Measurements from ENCODE around the gene ARHGDIG.
A peak's percentile ranks its signal among the peaks of the same experiment; 100 is the strongest.
"Not testable (repeated sequence)": the region's sequence is repeated elsewhere in the genome, so short reads cannot be mapped to it uniquely, and the experiment has no call there.

Gene ARHGDIG

DNA sequence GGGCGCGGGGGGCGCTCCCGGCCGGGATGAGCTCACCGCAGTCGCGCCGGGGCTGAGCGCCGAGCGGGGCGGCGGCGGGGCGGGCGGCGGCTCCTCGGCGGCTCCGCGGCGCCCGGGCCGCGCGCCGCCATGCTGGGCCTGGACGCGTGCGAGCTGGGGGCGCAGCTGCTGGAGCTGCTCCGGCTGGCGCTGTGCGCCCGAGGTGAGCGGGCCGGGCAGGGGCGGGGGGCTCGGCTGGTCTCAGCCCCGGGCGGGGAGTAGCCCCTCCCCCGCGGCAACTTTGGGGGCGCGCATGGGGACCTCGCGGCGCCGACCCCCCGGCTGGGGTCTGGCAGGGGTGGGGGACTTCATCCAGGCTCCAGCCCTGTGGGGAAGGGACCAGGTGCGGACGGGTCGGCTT is at the start of gene ARHGDIG:
Gene ARHGDIG (plus strand): TSS at position 40 of the 400 bp plus-strand sequence. CDS start 90 bp downstream, at position 130.
- DNase-seq (ENCODE audit: low spot score): peak; percentile 67

DNA sequence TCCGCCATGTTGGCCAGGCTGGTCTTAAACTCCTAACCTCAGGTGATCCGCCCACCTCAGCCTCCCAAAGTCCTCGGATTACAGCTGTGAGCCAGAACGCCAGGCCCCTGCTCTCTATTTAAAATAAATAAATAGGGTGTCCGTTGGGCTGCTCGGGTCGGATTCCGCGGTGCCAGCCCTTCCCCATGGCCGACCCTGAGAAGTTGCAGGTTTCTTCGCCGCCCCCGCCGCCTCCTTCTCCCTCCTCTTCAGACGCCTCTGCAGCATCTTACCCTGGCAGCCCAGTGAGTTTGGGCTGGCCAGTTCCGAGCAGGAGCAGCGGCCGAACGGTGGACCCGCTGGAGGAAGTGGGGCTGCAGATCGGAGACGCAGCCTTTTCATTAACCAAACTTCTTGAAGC is 49.4 kb upstream of the ARHGDIG start:
- no peak for DNase-seq (ENCODE audit: low spot score)

DNA sequence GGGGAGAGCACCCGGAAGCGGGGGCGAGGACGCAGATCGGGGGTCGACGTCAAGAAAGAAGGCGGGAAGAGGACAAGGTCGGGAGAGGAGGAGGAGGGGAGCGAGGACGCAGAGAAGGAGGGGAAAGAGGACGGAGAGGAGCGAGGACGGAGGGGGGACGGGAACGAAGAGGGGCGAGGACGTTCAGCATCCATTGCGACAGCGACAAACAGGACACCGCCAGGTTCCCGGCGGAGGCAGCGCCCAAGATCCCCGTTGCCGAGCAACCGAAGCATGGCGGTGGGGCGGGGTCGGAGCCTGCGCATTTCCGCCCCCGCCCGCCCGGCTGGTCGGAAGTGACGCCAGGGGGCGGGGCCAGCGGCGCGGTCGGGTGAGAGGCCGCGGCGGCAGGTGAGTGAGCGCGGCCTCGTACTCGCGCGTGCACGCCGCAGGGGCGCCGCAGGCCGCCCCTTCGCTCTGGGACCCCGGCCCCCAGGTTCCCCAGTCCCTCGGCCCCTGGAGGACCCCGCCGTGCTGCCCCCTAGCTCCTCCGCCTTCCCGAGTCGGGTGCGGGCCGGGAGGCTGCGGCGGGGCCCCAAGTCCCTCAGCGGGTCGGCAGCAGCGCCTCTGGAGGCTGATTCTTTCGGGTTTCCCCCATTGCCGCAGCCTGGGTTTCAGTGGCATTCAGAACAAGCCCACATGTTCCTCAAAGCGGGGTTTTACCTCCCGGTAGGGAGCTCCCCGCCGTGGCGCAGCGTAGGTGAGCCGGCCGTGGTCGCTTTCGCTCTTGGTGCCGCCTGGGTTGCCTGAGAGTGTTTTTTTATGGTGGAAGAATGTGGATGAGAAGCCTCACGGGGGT is 45.7 kb upstream of the ARHGDIG start, which contains the start of gene FAM234A:
Gene FAM234A (plus strand): TSS at position 354 of the 838 bp plus-strand sequence. CDS start 19,593 bp downstream, outside the sequence.
- peak; percentile 98 for DNase-seq (ENCODE audit: low spot score)

DNA sequence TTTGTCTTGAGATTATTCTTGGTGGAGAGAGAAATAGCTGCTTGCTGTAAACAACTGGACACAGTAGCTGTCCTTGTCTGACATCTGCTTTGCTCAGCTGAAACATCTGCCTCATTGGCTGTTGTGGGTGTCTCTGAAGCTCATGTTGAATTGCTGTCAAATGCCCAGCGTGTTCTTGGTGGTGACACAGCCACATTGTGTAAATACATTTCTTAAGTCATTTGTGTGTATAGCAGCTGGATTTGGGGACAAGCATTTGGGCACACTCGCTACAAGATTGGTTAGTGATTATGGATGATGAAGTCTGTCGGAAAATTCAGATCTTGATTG is 40.5 kb upstream of the ARHGDIG start:
- DNase-seq (ENCODE audit: low spot score): no peak

DNA sequence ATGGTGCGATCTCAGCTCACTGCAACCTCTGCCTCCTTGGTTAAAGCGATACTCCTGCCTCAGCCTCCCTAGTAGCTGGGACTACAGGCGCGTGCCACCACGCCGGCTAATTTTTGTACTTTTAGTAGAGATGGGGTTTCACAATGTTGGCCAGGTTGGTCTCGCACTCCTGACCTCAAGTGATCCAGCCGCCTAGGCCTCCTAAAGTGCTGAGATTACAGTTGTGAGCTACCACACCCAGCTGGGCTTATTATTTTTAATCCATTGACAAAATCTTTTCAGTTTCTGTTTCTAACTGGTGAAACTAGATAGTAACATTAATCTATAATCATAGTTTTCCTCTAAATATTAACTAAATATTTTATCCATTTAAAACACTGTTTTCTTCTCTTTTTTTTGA is 39.8 kb upstream of the ARHGDIG start:
- DNase-seq (ENCODE audit: low spot score): no peak

DNA sequence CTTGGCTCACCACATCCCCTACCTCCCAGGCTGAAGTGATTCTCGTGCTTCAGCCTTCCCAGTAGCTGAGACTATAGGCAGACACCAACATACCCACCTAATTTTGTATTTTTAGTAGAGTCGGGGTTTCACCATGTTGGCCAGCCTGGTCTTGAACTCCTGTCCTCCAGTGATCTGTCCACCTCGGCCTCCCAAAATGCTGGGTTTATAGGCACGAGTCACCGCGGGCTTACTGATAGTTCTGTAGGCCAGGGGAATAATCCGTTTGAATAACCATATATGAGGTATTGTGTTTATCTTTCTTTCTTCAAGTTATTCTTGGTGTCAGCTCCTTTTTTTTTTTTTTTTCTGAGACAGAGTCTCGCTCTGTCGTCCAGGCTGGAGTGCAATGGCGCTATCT is 38.1 kb upstream of the ARHGDIG start:
- no peak for DNase-seq (ENCODE audit: low spot score)

DNA sequence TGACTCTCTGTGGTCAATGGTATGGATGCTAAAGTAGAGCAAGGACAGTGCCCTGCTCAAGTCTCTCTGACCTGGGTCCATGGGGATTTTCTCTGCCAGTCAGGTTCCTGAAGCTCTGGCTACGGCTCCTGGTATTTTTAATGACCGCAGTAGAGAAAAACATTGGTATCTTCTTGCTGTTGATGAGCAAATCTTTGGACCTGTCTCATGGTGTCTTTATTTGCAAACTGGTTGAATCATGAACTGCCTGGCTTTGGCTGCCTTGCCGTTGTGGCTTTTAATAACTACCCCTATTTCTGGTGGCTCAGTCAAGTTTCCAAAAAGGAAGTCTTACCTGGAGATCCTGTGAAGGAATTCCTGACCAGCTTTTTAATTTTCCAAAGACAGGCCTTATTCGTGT is 37.0 kb upstream of the ARHGDIG start:
- no peak for DNase-seq (ENCODE audit: low spot score)

DNA sequence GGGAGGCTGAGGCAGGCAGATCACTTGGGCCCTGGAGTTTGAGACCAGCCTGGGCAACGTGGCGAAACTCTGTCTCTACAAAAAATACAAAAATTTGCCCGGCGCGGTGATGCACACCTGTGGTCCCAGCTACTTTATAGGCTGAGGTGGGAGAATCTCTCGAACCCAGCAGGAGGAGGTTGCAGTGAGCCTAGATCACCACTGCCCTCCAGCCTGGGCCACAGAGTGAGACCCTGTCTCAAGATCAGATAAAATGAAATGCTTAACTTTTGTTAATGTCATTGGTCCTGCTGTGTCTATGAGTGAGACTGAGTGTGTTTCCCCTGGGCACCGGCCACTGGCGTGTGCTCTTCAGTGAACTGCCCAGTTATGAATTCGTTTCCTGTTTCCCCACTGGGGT is 35.3 kb upstream of the ARHGDIG start:
- no peak for DNase-seq (ENCODE audit: low spot score)

DNA sequence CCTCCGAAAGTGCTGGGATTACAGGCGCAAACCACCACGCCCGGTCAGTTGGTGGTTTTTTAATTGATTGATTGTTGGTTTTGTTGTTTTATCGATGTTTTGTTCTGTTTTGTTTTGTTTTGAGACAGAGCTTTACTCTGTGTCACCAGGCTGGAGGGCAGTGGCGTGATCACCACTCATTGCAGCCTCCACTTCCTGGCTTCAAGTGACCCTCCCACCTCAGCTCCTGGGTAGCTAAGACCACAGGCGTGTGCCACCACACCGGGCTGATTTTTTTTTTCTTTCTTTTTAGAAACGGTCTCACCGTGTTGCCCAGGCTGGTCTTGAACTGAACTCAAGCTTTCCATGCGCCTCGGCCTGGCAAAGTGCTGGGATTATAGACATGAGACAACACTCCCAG is 33.4 kb upstream of the ARHGDIG start:
- no peak for DNase-seq (ENCODE audit: low spot score)

DNA sequence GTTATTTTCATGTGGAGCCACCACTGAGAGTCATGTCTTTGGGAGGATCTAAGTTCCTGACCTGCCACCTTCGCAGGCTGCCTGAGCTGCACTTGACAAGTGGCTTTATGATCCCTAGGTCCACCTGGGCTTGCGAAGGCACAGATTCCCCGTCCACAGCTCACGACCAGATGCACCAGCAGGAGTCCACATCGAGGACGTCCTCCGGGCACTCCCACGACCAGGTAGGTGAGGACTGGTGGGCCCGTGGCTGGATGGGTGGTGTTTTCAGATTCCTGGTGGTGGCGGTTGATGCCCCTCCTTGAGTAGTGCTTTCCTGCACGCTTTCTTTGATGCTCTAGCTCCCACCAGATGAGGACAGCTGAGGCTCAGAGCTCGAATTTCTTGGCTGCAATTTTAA is 31.0 kb upstream of the ARHGDIG start:
- DNase-seq (ENCODE audit: low spot score): no peak

DNA sequence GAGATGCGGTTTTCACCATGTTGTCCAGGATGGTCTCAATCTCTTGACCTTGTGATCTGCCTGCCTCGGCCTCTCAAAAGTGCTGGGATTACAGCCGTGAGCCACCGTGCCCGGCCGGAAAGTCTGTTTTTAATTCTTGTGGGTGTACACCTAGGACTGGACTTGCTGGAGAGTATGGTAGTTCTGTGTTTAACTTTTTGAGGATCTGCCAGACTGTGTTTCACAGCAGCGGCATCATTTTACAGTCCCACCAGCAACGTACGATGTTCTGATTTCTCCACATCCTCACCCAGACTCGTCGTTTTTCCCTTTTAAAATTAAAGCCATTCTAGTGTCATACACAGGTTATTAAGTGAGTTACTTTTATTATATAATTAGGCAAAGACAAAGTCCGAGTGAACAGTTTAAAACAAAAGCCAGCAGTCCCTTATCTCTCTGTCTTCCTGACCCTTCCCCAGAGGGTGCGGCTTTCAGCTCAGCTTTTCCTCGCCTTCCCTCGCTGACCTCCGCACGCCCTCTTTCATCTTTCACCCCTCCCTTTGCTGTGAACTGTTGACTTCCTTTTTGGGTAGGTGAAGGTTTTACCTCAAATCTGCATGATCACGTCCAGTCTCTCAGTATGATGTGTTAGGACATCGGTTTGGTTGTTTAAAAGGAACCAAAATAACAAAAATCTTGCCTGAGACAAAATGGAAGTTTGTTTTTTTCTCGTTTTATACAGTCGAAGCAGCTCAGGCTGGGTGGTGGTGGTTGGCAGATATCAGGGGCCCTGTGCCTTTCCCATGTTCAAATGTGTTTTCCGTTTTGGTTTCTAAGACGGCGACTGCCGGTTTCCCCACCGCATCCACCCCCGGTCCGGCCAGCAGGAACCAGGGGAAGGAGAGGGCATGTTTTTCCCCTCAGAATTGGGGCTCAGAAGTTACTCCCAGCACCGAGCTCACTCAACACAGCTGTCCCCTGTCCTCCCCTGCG is 27.7 kb upstream of the ARHGDIG start:
- no peak for DNase-seq (ENCODE audit: low spot score)

DNA sequence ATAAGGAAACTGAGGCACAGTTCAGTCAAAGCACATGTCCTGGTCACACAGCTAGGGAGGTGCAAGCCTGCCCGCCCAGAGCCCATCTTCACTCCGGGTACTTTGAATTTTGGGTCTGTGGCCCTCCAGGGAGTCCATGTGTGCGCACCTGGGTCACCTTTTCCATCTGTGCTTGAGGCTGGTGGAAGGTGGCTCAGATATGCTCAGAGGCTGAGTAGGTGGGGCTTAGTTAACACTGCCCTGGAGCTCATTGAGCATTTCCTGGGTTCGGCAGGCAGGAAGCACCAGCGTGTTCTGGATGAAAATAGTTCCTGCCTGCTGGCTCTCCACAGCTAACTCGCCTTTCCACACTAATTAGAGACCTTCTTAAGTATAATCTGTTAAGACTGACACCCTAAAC is 26.6 kb upstream of the ARHGDIG start:
- no peak for DNase-seq (ENCODE audit: low spot score)

DNA sequence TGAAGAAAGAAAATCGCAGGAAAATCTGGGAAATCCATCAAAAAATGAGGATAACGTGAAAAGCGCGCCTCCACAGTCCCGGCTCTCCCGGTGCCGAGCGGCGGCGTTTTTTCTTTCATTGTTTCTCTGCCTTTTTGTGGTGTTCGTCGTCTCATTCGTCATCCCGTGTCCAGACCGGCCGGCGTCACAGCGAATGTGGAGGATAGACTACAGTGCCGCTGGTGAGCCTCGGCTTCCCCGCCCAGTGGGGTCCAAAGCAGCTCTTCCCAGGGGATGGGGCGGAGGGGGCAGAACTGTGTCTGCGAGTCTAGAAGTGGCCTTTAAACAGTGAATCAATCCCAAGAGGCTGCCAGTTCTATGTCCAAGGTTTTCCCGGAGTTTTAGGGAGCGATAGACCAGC is 25.9 kb upstream of the ARHGDIG start:
- no peak for DNase-seq (ENCODE audit: low spot score)

DNA sequence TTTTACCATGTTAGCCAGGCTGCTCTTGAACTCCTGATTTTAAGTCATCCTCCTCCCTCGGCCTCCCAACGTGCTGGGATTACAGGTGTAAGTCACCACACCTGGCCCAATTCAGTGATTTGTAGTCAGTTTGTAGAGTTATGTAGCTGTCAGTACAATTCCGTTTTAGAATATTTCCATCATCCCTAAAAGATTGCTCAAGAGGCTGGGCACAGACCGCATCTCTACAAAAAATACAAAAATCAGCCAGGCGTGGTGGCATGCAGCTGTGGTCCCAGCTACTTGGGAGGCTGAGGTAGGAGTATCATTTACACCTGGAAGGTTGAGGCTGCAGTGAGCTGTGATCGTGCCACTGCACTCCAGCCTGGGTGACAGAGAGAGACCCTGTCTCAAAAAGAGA is 25.2 kb upstream of the ARHGDIG start:
- DNase-seq (ENCODE audit: low spot score): no peak

DNA sequence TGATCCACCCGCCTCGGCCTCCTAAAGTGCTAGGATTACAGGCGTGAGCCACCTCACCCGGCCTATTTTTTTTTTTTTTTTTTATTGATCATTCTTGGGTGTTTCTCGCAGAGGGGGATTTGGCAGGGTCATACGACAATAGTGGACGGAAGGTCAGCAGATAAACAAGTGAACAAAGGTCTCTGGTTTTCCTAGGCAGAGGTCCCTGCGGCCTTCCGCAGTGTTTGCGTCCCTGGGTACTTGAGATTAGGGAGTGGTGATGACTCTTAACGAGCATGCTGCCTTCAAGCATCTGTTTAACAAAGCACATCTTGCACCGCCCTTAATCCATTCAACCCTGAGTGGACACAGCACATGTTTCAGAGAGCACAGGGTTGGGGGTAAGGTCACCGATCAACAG is 22.3 kb upstream of the ARHGDIG start:
- not testable (repeated sequence) for DNase-seq (ENCODE audit: low spot score)

DNA sequence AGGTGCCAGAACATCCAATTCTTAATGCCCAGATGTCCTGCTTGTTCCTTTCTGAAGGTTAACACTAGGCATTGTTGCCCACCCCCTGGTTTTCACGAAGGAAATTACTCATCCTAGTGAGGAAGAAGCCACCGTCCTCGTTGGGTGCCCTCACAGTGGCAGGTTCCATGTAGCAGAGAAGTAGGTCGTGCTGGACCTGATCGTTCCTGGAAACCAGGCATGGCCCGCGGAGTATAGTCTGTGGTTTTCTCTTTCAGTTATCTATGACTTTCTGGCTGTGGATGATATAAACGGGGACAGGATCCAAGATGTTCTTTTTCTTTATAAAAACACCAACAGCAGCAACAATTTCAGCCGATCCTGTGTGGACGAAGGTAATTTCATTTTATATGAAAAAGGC is 21.2 kb upstream of the ARHGDIG start:
- no peak for DNase-seq (ENCODE audit: low spot score)

DNA sequence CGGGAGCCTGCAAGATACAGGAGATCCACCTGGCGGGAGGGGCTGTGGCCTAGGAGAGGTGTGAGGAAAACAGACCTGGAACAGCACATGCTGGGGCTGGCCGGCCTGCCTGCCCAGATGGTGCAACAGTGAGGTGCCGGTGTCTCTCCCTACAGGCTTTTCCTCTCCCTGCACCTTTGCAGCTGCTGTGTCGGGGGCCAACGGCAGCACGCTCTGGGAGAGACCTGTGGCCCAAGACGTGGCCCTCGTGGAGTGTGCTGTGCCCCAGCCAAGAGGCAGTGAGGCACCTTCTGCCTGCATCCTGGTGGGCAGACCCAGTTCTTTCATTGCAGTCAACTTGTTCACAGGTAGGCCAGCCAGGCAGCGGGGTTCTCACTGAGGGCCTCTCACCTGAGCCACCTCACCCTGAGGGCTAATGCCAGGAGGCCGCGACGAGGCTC is 20.6 kb upstream of the ARHGDIG start:
- no peak for DNase-seq (ENCODE audit: low spot score)

DNA sequence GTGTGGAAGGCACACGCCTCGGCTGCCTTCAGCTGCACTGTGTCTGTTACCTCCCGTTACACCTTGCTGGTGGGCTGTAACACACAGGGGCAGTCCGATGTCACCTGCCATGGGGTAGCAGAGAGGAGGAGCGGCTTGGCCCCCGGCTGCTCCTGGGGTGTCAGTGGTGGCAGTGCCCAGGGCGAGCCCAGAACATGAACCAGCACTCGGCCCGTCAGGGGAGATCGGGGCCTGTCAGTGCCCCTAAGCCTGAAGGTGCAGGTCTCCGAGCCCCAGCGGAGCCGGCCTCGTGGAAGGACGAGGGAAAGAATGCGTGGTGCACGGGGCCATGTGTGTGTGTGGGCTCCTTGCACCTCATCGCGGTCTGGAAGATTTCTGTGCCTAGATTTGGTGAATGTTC is 20.1 kb upstream of the ARHGDIG start:
- no peak for DNase-seq (ENCODE audit: low spot score)

DNA sequence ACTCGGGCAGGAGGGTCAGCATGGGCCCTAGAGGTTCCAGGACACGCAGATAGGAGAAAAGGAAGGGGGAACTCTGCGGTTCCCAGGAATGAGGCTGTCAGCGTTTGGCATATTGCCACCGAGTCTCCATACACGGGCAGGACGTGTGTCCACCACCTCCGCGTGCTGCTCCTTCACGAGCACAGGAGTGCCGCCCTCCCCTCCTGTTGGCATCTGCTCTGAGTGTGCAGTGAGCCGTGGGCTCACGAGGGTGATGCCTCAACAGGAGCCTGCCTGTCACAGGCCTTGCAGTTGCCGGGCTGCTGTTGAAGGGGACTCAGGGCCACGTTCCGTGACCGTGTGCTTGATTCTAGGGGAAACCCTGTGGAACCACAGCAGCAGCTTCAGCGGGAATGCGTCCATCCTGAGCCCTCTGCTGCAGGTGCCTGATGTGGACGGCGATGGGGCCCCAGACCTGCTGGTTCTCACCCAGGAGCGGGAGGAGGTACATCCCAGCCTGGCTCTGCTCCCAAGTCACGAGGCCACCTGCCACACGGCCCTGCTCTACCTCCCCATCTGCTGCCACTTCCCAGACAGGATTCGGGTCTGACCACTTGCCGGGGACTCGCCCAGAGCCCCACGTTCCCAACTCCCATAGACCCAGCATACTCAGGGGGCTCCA is 19.2 kb upstream of the ARHGDIG start:
- no peak for DNase-seq (ENCODE audit: low spot score)

DNA sequence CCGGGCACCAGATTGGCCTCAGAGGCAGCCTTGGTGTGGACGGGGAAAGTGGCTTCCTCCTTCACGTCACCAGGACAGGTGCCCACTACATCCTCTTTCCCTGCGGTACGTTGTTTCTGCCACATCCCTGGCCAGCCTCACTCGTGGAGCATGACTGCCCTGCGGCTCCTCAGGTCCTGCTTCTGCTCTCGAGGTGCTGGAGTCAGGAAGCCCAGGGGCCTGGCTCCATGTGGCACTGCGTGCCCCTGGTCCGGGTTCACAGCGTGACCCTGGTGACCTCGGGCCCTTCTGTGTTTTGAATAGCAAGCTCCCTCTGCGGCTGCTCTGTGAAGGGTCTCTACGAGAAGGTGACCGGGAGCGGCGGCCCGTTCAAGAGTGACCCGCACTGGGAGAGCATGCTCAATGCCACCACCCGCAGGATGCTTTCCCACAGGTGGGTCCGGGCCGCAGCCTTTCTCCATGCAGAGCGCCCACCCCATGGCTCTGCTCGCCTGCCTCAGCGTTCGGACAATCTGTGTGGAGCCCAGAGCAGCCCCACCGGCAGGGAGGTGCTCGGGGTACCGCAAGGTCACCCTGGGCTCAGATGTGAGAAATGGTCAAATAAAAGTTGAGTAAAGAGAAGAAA is 18.2 kb upstream of the ARHGDIG start:
- no peak for DNase-seq (ENCODE audit: low spot score)

DNA sequence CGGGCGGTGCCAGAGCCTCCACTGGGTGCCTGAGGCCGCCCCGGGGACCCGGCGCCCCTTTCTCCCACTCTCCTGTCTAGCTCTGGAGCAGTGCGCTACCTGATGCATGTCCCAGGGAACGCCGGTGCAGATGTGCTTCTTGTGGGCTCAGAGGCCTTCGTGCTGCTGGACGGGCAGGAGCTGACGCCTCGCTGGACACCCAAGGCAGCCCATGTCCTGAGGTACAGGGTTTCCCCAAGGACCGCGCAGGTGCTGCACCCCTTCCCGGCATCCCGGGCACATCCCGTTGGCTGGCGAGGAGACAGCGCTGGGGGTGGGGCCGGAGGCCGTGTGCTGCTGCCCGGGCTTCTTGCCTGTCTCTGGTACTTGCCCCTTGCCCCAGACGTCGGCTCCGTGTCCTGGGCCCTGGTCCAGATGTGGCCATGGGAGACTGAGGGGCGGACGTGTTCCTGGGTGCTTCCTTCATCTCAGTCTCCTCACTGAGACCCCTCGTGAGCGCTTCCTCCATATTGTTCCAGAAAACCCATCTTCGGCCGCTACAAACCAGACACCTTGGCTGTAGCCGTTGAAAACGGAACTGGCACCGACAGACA is 17.1 kb upstream of the ARHGDIG start:
- no peak for DNase-seq (ENCODE audit: low spot score)

DNA sequence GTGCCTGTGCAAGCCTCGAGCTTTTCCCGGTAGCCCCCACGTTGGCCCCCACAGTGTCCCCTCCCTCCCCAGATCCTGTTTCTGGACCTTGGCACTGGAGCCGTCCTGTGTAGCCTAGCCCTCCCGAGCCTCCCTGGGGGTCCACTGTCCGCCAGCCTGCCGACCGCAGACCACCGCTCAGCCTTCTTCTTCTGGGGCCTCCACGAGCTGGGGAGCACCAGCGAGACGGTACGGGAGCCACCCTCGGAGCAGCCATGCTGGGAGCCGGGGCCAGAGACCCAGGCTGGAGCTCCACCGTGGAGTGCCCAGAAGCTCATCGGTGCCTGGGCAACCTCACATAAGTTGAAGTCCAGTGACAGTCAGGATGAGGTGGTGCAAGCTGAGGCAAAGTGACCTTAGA is 16.4 kb upstream of the ARHGDIG start:
- DNase-seq (ENCODE audit: low spot score): no peak
